ENCODE measurements around the gene SLC2A6.
A peak's percentile ranks its signal among the peaks of the same experiment; 100 is the strongest.

Gene SLC2A6, protein sequence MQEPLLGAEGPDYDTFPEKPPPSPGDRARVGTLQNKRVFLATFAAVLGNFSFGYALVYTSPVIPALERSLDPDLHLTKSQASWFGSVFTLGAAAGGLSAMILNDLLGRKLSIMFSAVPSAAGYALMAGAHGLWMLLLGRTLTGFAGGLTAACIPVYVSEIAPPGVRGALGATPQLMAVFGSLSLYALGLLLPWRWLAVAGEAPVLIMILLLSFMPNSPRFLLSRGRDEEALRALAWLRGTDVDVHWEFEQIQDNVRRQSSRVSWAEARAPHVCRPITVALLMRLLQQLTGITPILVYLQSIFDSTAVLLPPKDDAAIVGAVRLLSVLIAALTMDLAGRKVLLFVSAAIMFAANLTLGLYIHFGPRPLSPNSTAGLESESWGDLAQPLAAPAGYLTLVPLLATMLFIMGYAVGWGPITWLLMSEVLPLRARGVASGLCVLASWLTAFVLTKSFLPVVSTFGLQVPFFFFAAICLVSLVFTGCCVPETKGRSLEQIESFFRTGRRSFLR

DNA sequence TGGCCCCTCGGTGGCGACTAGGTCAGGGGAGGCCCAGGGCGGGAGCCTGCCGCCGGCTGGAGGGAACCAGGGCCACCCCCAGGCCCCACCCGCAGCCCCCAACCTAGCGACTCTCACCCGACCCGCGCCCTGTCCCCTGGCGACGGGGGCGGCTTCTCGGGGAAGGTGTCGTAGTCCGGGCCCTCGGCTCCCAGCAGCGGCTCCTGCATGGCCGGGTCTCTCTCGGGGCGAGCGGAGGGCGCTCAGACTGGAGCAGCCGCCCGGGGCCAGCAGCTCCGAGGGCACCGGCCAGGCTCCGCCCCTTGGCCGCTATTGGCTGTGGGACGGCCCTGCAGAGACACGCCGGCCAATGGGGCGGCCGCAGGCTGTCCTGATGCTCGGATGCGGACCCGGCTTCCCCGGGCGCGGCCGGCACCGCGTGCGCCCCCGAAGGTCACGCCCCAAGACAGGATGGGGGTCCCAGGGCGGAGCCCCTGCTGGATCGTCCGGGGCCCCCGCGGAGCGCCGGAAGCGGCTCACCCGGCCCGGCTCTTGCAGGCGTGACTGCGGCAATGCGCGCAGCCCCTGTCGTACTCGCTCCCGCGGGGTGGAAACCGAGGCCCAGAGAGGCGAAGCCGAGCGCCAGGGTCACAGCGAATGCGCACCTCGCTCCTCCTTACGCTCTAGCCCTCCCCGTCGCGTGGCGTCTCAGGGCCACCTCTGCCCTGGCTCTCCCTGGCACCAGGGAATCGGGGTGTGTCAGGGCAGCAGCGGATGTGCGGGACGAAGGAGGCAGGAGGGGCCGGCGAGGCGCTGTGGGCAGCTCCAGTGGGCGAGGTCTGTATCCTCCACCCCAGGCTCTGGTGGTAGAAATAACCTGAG is at the start of gene SLC2A6:
Gene SLC2A6, minus strand, starts transcription at position 249 of the 861 bp plus-strand sequence. Its CDS starts 40 bp downstream, at position 209.
- DNase-seq (ENCODE audit: low spot score): peak; percentile 99

- no peak for DNase-seq (ENCODE audit: low spot score)
Measured at GRCh38 chr9:133528001-133528875, 49.3 kb upstream of the SLC2A6 start.

GRCh38 chr9:133527444-133527920 is 48.6 kb upstream of the SLC2A6 start:
- DNase-seq (ENCODE audit: low spot score): no peak

GRCh38 chr9:133526721-133527321 is 47.9 kb upstream of the SLC2A6 start:
- DNase-seq (ENCODE audit: low spot score): no peak

DNA sequence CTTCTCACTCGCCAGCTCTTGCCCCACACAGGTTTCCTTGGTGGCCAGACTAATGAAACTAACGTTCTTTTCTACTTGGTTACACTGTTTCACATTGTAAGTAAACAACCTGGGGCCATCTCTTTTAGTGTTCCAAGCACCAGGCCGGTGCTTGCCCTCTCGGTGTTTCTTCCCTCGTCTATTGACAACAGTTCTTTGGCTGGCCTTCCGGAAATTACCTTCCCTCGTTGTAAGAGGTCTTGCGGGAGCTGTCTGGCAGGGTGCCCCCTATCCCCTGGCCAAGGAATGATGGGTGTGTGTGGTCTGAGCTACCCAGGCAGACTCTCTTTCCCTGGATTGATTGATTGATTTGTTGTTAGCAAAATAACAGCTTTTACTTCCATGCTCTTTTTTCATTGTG is 46.8 kb upstream of the SLC2A6 start:
- no peak for DNase-seq (ENCODE audit: low spot score)

GRCh38 chr9:133524679-133525228 is 45.9 kb upstream of the SLC2A6 start, which contains the start of gene MYMK:
MYMK (minus strand) TSS chr9:133524959; CDS start chr9:133524844, 115 bp downstream.
- no peak for DNase-seq (ENCODE audit: low spot score)

- DNase-seq (ENCODE audit: low spot score): no peak
Measured at GRCh38 chr9:133524146-133524545, 45.2 kb upstream of the SLC2A6 start.

- no peak for DNase-seq (ENCODE audit: low spot score)
Measured at GRCh38 chr9:133523106-133523505, 44.2 kb upstream of the SLC2A6 start.

- DNase-seq (ENCODE audit: low spot score): no peak
Measured at GRCh38 chr9:133522073-133522910, 43.4 kb upstream of the SLC2A6 start.

GRCh38 chr9:133521122-133522072 is 42.5 kb upstream of the SLC2A6 start:
- no peak for DNase-seq (ENCODE audit: low spot score)

DNA sequence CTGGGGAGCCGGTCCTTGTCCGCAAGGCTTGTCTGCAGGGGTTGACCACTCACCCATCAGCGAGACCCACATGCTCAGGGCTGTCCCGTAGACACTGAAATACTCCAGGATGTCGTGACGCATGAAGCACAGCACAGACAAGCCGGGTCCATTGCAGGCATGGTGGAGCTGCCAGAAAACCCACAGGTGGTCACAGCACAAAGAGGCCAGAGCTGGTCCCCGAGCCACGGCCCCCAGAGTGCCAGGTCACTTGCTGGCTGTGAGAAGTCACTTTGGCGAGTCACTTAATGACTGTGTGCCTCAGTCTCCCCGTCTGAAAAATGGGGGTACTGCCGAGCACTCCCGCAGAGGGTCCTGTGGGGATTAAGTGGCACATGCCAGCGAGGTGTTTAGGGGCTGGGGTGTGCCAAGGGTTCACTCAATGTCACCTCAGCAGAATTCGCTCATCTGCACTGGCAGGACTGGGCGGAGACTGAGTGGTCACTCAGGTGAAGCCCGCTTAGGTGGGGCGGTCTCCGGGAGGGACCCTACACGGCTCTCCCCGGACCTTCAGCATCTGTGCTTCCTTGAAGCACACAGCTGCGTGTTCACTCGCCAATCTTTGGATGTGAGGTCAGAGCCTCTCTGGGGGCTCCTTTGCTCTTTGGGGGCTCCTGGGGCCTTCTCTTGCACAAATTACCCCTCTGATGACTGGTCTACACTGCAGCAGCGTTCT is 41.4 kb upstream of the SLC2A6 start:
- DNase-seq (ENCODE audit: low spot score): no peak

- no peak for DNase-seq (ENCODE audit: low spot score)
Measured at GRCh38 chr9:133519693-133520092, 40.8 kb upstream of the SLC2A6 start.

DNA sequence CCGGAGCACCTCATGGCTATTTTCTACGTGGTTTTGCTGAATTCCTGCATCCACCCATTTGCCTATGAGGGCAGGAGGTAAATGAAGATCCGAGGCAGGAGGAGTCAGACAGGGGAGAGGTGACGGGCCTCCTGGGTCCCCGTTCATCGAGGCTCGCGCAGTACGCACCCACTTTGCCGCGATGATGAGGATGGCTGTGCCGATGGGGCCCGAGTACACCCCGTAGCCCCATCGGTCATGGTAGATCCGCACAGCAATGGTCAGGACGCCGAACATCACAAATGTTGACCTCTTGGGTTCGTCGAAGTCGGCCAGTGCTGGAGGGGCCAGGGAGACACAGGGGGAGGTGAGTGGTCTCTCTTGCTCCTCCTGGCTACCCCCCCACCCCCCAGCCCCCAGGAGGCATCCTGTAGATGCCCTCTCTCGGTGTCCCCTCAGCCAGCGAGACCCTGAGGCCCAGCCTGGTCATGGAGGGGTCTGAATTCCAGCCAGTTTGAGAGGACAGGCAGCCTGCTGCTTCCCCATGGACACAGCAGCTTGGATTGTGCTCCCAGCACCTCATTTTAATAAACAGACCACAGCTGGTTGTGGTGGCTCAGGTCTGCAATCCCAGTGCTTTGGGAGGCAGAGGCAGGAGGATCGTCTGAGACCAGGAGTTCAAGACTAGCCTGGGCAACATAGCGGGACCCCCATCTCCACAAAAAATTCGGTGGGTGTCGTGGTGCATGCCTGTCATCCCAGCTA is 40.0 kb upstream of the SLC2A6 start:
- no peak for DNase-seq (ENCODE audit: low spot score)

DNA sequence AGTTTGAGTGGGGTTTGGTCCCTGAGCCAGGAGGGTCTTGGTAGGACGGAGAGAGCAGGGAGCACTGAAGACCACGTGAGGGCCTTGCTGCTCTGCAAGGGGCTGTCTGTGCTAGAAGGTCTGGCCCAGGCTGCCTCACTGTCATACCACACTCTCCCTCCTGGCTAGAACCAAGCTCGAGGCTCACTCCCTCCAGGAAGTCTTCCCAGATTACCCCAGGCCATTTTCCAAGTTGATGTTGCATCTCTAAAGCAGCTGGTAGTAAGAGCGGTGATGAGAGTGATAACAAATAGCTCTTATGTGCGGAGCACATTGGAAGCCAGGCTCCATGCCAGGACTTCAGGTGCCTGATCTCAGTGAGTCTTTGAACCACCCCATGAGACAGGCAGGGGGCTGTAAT is 39.3 kb upstream of the SLC2A6 start:
- no peak for DNase-seq (ENCODE audit: low spot score)

DNA sequence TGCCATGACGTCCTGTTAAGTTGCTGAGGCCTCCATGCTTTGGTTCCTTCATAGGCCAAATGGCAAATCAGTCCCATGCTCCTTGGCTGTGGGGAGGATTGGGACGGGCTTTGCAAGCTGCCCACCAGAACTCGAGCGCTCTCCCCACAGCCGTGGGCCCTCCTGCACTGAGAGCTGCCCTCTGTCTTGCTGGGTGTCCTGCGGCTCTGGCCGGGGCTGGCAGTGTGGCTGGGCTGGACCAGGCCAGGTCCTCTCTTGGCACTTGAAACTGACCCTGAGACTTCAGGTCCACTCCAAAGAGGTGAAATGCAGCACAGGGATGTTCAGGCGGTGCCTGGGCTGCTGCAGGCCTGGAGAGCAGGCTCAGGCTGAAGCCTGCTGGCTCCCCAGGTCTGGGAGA is 38.8 kb upstream of the SLC2A6 start:
- DNase-seq (ENCODE audit: low spot score): no peak

DNA sequence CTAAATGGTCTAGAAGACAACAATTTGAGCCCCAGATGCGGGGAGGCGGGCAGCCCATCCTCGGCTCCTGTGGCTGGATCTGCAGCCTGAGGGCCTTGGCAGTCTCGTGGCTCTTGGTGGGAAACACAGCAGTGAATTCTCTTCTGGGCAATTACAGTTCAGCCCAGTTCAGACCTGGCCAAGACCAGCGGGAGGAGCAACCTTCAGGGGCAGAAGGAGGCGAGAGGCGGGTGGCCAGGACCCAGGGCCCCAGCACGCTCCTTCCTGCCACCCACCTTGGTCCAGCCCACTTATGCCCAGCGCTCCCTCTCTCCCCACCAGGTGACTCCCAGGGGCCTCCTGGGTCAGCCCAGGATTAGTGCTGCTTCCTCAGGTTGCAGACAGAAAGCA is 38.1 kb upstream of the SLC2A6 start:
- DNase-seq (ENCODE audit: low spot score): no peak

DNA sequence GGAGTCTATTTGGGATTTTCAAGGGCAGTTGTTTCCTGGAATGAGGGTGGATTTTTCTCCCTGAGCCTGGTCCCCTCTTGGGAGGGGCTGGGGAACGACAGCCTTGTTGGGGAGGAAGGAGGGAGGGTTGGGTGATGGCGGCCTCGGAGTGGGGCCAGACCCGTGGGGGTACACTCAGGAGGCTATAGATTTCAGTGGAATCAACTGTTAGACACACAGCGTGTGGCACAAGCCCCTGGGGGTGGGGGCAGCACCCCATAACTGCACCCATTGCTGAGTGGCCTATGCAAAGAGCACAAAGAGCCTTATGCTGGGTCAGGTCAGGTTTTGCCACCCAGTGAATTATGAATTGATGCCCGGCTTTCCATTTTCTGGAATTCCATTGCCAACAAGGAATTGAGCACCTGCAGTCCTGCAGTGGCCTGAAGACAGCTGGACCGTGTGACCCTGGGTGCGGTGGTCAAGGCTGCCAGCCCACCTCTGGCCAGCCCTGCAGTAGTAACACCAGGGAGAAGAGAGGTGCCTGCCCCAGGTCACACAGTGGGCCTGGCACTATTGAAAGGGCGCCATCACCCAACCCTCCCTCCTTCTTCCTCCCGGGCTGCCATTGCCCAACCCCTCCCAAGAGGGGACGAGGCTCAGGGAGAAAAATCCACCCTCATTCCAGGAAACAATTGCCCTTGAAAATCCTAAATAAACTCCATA is 37.5 kb upstream of the SLC2A6 start:
- no peak for DNase-seq (ENCODE audit: low spot score)
